Mucosa of rectum (tissue), 2 donors: ENCODE results near the gene HCN3.

ENCODE experiments used
- H3K27ac ChIP-seq, 2 donors: one replicate each; pipeline ENCODE4 v1.7.0; 2013; ENCODE audit warnings: inconsistent platforms in 2 of 2, low read depth in 2 of 2, low read length in 2 of 2
- H3K27me3 ChIP-seq, 2 donors: one replicate each; pipeline ENCODE4 v1.7.0; 2013; ENCODE audit warnings: low read length in 2 of 2; ENCODE audit not compliant: control insufficient read depth in 2 of 2, insufficient read depth in 2 of 2
- H3K36me3 ChIP-seq, 2 donors: one replicate each; pipeline ENCODE4 v1.7.0; 2013; ENCODE audit warnings: low read length in 2 of 2; ENCODE audit not compliant: control insufficient read depth in 2 of 2, insufficient read depth in 2 of 2
- H3K4me1 ChIP-seq, 2 donors: one replicate each; pipeline ENCODE4 v1.7.0; 2013; ENCODE audit warnings: low read length in 2 of 2, mild to moderate bottlenecking in 1 of 2; ENCODE audit not compliant: control insufficient read depth in 2 of 2, insufficient read depth in 2 of 2
- H3K4me3 ChIP-seq, 2 donors: one replicate each; pipeline ENCODE4 v1.7.0; 2013; ENCODE audit warnings: low read length in 2 of 2
- H3K9ac ChIP-seq, 2 donors: one replicate each; pipeline ENCODE4 v1.7.0; 2013; ENCODE audit warnings: low read length in 2 of 2, low read depth in 1 of 2, mild to moderate bottlenecking in 1 of 2
- H3K9me3 ChIP-seq, 2 donors: one replicate each; pipeline ENCODE4 v1.7.0; 2013; ENCODE audit warnings: low read length in 2 of 2; ENCODE audit not compliant: control insufficient read depth in 2 of 2
- donor health status: healthy.
- donor health status: Normal muscosa, but diverticular disease.

The HCN3 gene

GRCh38 chr1:155253797-155254196, 23.5 kb upstream of the HCN3 start:
- H3K27me3 ChIP-seq = no peaks in the 10 kb centered on the region
- no peak overlapping the region for H3K27ac ChIP-seq
- peak overlapping the region in 1 of 2 donors; percentile 89 for H3K9ac ChIP-seq
- H3K9me3 ChIP-seq = no peaks in the 10 kb centered on the region
- H3K4me1 ChIP-seq = peaks cover 13 to 20% of the 10 kb centered on the region in 2 donors
- peak overlapping the region in 1 of 2 donors; percentile 83 for H3K4me3 ChIP-seq
- peaks cover 0 to 12% of the 10 kb centered on the region in 2 donors for H3K36me3 ChIP-seq

GRCh38 chr1:155254228-155254713, 23.0 kb upstream of the HCN3 start:
- Histone ChIP-seq H3K27ac (peak overlapping the region in 1 of 2 donors; percentile 94), H3K9ac (peak overlapping the region; percentile 32 to 89), H3K27me3 (no peaks in the 10 kb centered on the region), H3K4me1 (peaks cover 13 to 20% of the 10 kb centered on the region in 2 donors), H3K4me3 (peak overlapping the region; percentile 83 to 87), H3K9me3 (no peaks in the 10 kb centered on the region), H3K36me3 (peaks cover 0 to 12% of the 10 kb centered on the region in 2 donors)

GRCh38 chr1:155254714-155255242, 22.5 kb upstream of the HCN3 start:
- H3K9ac ChIP-seq = peak overlapping the region; percentile 32 to 89
- peak overlapping the region; percentile 83 to 87 for H3K4me3 ChIP-seq
- H3K27me3 ChIP-seq = no peaks in the 10 kb centered on the region
- peak overlapping the region; percentile 94 to 95 for H3K27ac ChIP-seq
- peaks cover 13 to 20% of the 10 kb centered on the region in 2 donors for H3K4me1 ChIP-seq
- peaks cover 0 to 15% of the 10 kb centered on the region in 2 donors for H3K36me3 ChIP-seq
- no peaks in the 10 kb centered on the region for H3K9me3 ChIP-seq

GRCh38 chr1:155255243-155256007, 21.8 kb upstream of the HCN3 start, which contains the start of gene ENTREP3:
Gene ENTREP3, minus strand, starts transcription at chr1:155255483. Its CDS starts 606 bp downstream, at chr1:155254877.
- Histone ChIP-seq H3K4me3 (peak within 1 kb of the TSS; percentile 83 to 87), H3K9ac (peak within 1 kb of the TSS; percentile 89 to 94), H3K27ac (peak within 1 kb of the TSS; percentile 94 to 95), H3K9me3 (no peaks in the 10 kb centered on the region), H3K27me3 (no peaks in the 10 kb centered on the region), H3K4me1 (peaks cover 13 to 19% of the 10 kb centered on the region in 2 donors), H3K36me3 (peaks cover 3 to 18% of the 10 kb centered on the region in 2 donors)

DNA sequence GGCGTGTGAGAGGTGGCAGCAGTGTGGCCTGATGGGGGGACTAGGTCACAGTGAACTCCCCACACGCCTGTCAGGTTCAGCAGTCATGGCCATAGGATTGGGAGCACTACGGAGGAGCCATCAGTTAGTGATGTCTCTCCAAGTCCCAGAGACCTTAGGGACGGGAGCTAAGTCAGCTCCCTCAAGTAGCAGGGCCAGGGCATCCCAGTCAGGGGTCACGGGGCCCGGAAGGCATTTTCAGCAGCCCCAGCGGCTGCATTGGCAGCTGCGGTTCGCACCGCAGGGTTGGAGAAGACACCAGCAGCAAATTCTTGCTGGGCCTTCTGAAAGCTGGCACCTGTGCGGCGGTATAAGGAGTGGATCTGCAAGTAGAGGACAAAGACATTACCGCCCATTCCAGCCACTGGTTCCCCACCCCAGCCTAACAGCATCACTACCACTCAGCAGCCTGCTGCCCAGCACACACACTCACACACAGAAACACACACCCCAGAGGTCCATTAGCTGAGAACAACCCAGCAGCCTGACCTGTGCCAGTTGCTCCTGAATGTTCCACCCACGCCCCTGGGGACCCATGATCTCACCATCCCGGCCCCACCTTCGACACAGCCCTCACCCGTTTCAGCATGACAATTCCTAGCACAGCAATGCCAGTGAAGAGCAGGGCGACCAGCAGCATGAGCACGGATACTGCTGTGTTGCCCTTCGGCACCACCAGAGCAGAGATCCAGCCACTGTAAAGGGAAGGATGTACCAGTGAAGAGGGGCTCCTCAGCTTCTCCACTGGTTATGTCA, 21.0 kb upstream of the HCN3 start:
- peak overlapping the region; percentile 94 to 95 for H3K27ac ChIP-seq
- H3K9ac ChIP-seq = peak overlapping the region; percentile 89 to 94
- peaks cover 16 to 17% of the 10 kb centered on the region in 2 donors for H3K4me1 ChIP-seq
- H3K4me3 ChIP-seq = peak overlapping the region; percentile 83 to 87
- peaks cover 4 to 18% of the 10 kb centered on the region in 2 donors for H3K36me3 ChIP-seq
- H3K9me3 ChIP-seq = no peaks in the 10 kb centered on the region
- H3K27me3 ChIP-seq = no peaks in the 10 kb centered on the region

GRCh38 chr1:155260276-155260675, 17.0 kb upstream of the HCN3 start:
- Histone ChIP-seq H3K27ac (no peak overlapping the region), H3K9ac (no peak overlapping the region), H3K27me3 (no peaks in the 10 kb centered on the region), H3K36me3 (peaks cover 17 to 42% of the 10 kb centered on the region in 2 donors), H3K4me3 (no peak overlapping the region), H3K9me3 (no peaks in the 10 kb centered on the region), H3K4me1 (peaks cover 14 to 19% of the 10 kb centered on the region in 2 donors)

DNA sequence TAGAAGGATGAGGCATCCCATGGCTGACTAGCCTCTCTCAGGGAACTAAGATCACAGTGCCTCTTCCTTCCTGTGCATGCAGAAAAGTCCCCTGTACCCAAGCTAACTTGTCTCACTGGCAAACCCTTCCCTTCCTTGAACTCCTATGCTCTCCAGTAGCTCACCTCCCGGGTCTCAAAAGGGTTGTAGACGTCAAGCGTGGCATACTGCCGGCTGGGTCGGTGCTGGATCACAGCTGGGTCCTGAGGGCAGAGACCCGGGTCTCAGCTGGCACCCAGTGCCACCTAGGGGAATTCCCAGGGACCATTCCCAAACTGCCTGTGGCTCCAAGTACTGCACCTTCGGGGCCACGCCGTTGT, 15.8 kb upstream of the HCN3 start:
- Histone ChIP-seq H3K9me3 (no peaks in the 10 kb centered on the region), H3K4me1 (peaks cover 14 to 16% of the 10 kb centered on the region in 2 donors), H3K27me3 (no peaks in the 10 kb centered on the region), H3K9ac (peak overlapping the region; percentile 76 to 80), H3K4me3 (peak overlapping the region; percentile 89 to 98), H3K27ac (peak overlapping the region; percentile 61 to 81), H3K36me3 (peaks cover 27 to 51% of the 10 kb centered on the region in 2 donors)

DNA sequence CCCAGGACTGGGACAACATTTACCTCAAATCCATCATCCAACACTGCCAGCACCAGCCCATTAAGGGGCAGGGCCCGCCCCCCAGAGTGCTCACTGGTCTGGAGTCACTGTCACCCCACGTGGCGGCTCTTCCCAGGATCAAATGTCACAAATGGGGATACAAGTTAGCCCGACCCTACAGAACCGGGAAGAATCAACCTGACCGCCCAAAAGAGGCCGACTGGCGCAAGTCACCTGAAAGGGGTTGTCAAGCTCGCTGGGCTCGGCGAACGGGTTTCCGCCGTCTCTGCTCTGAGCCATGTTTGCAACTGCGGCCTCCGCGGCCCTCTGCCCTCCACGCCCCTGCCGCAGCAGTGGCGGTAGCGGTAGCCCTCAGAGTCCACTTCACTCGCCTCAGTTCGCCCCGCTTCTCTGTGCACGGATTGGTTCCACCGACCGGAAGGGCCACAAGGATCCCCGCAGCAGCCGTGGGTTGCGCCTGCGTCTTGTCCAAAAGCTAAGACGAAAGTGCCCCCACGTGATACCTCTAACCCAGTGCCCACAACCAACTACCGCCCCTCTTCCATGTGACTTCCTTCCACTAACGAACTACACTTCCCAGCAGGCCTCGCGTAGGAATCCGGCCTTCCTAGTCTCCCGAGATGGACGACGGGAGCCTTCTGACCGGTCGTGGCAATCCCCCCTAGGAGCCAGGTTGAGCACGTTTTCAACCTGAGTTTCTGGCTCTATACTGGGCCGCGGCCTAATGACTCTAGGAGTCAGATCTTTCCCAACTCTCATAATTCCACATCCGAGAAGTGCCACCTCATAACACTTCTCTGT, 15.2 kb upstream of the HCN3 start, which contains the start of gene SCAMP3:
Gene SCAMP3 (minus strand): TSS at position 509 of the 822 bp plus-strand sequence. CDS start 209 bp downstream, at position 300.
- peak within 1 kb of the TSS; percentile 89 to 98 for H3K4me3 ChIP-seq
- H3K27me3 ChIP-seq = no peaks in the 10 kb centered on the region
- peak within 1 kb of the TSS; percentile 76 to 80 for H3K9ac ChIP-seq
- H3K4me1 ChIP-seq = peaks cover 14 to 16% of the 10 kb centered on the region in 2 donors
- peaks cover 33 to 53% of the 10 kb centered on the region in 2 donors for H3K36me3 ChIP-seq
- no peaks in the 10 kb centered on the region for H3K9me3 ChIP-seq
- H3K27ac ChIP-seq = peak within 1 kb of the TSS; percentile 61 to 81

GRCh38 chr1:155263067-155263466, 14.2 kb upstream of the HCN3 start:
- no peak overlapping the region for H3K27ac ChIP-seq
- H3K9ac ChIP-seq = peak overlapping the region in 1 of 2 donors; percentile 76
- H3K27me3 ChIP-seq = no peaks in the 10 kb centered on the region
- no peak overlapping the region for H3K4me3 ChIP-seq
- H3K36me3 ChIP-seq = peaks cover 43 to 59% of the 10 kb centered on the region in 2 donors
- no peaks in the 10 kb centered on the region for H3K9me3 ChIP-seq
- peaks cover 14 to 16% of the 10 kb centered on the region in 2 donors for H3K4me1 ChIP-seq
